Vagina (tissue), 2 donors: ENCODE results near the gene MYLK.

Experiments
- CTCF ChIP-seq, 3 experiments: fragments of 450-650 bp in 2 of 3; fragments of 200-600 bp in 1 of 3; sonication (generic) in 1 of 3; IDR thresholded peaks; one replicate each; pipeline ENCODE4 v1.5.1; 2017 to 2019; ENCODE audit warnings: antibody characterized with exemption in 3 of 3, mild to moderate bottlenecking in 2 of 3, moderate library complexity in 2 of 3
- POLR2A ChIP-seq, 2 donors: fragments of 450-650 bp; IDR thresholded peaks; one replicate each; pipeline ENCODE4 v1.6.1; 2017; ENCODE audit warnings: antibody characterized with exemption in 2 of 2, mild to moderate bottlenecking in 2 of 2, moderate library complexity in 2 of 2
- POLR2AphosphoS5 ChIP-seq, 2 donors: sonication (generic); formaldehyde crosslinking; IDR thresholded peaks; one replicate each; pipeline ENCODE4 v1.9.0; 2017; ENCODE audit warnings: antibody characterized with exemption in 2 of 2, mild to moderate bottlenecking in 2 of 2, low read depth in 1 of 2; ENCODE audit not compliant: insufficient read depth in 1 of 2

GRCh38 chr3:123884203-123884831 lies at the start of gene MYLK:
- TF ChIP-seq POLR2A (IDR thresholded peaks at IDR 0.05) (no peak), CTCF (IDR thresholded peaks at IDR 0.05) (no peak), POLR2AphosphoS5 (IDR thresholded peaks at IDR 0.05; ENCODE audit: insufficient read depth in 1 of 2, low read depth in 1 of 2) (peak in 1 of 2 donors; percentile 36)
